HuH-7.5 (cell line): ENCODE measurements around the gene PPP3CA.
A peak's percentile ranks its signal among the peaks of the same experiment; 100 is the strongest.

Source experiments
- DNase-seq: peaks from one replicate; pipeline ENCODE4 v3.0.0; 2011; ENCODE audit warnings: low spot score

The PPP3CA gene

GRCh38 chr4:101347267-101347556, at the start of gene PPP3CA:
PPP3CA (minus strand) TSS chr4:101347526.
- DNase-seq: no peak

- DNase-seq: no peak
These were observed 45.9 kb upstream of the PPP3CA start for GRCh38 chr4:101393256-101393655.

- DNase-seq: no peak
These were observed 23.4 kb upstream of the PPP3CA start for GRCh38 chr4:101370663-101371210.

- DNase-seq: no peak
These were observed 19.9 kb upstream of the PPP3CA start for GRCh38 chr4:101367201-101367600.

GRCh38 chr4:101366331-101366730, 19.0 kb upstream of the PPP3CA start:
- DNase-seq: no peak

- no peak for DNase-seq
These were observed 10.4 kb upstream of the PPP3CA start for GRCh38 chr4:101357751-101358150.

GRCh38 chr4:101356928-101357327, 9.6 kb upstream of the PPP3CA start:
- DNase-seq: no peak

GRCh38 chr4:101355767-101356702, 8.7 kb upstream of the PPP3CA start:
- no peak for DNase-seq

- no peak for DNase-seq
These were observed 7.9 kb upstream of the PPP3CA start for GRCh38 chr4:101355246-101355645.

- no peak for DNase-seq
These were observed 2.4 kb upstream of the PPP3CA start for GRCh38 chr4:101349801-101350064.

GRCh38 chr4:101348995-101349800, 1.9 kb upstream of the PPP3CA start:
- DNase-seq: no peak

GRCh38 chr4:101348367-101348827, 1.1 kb upstream of the PPP3CA start:
- DNase-seq: no peak

GRCh38 chr4:101347557-101348366, 436 bp upstream of the PPP3CA start:
- peak; percentile 84 for DNase-seq

GRCh38 chr4:101346351-101347266, 717 bp downstream of the PPP3CA start:
- DNase-seq: peak; percentile 46

- DNase-seq: peak; percentile 45
These were observed 1.6 kb downstream of the PPP3CA start for GRCh38 chr4:101345596-101346350.

- DNase-seq: no peak
These were observed 2.1 kb downstream of the PPP3CA start for GRCh38 chr4:101345271-101345595.

- no peak for DNase-seq
These were observed 8.0 kb downstream of the PPP3CA start for GRCh38 chr4:101339332-101339731.

GRCh38 chr4:101337688-101338087, 9.6 kb downstream of the PPP3CA start:
- no peak for DNase-seq

- no peak for DNase-seq
These were observed 12.3 kb downstream of the PPP3CA start for GRCh38 chr4:101334963-101335572.

GRCh38 chr4:101332424-101332823, 14.9 kb downstream of the PPP3CA start:
- DNase-seq: no peak
